Activated CD8-positive, alpha-beta memory T cell treated with anti-CD3 and anti-CD28 coated beads, Interleukin-2, amount 10 ng/mL, durations not matched to agents 7 days and 5 days (primary cell): ENCODE results near the gene TCEA2. TPM values are rescaled to one million over a fixed set of nuclear protein-coding genes. Genes with fewer than 3 reads are reported as not detected.

Experiments
- ATAC-seq: fragments of 150-1000 bp; cut with Tn5 transposase; one replicate; pipeline ENCODE4 v1.10.0; 2021; ENCODE audit warnings: moderate library complexity
- CTCF ChIA-PET: fragments of 350-600 bp; sonication (Branson Sonifier 250); formaldehyde crosslinking; loops from one replicate; lab custom pipeline; 2021; ENCODE audit warnings: antibody characterized with exemption; lab: Charles Lee
- DNase-seq: peaks from one replicate; pipeline ENCODE4 v3.0.0-alpha.2; 2020
- H3K27ac Mint-ChIP-seq: one replicate; pipeline ENCODE4 v1.8.0; 2021; ENCODE audit warnings: mild to moderate bottlenecking, mixed read lengths
- H3K27me3 Mint-ChIP-seq: one replicate; pipeline ENCODE4 v1.8.0; 2021; ENCODE audit warnings: mixed read lengths
- H3K36me3 Mint-ChIP-seq: one replicate; pipeline ENCODE4 v1.8.0; 2021; ENCODE audit warnings: mild to moderate bottlenecking, mixed read lengths
- H3K4me1 Mint-ChIP-seq: one replicate; pipeline ENCODE4 v1.8.0; 2021; ENCODE audit warnings: mixed read lengths
- H3K4me3 Mint-ChIP-seq: one replicate; pipeline ENCODE4 v1.8.0; 2021; ENCODE audit warnings: mild to moderate bottlenecking, moderate library complexity, mixed read lengths
- H3K9me3 Mint-ChIP-seq: one replicate; pipeline ENCODE4 v1.8.0; 2022; ENCODE audit warnings: low read depth, mixed read lengths
- total RNA-seq, 2 experiments: library from RNA; stranded (reverse); gene quantifications; one replicate each; pipeline ENCODE4 v1.2.3, GENCODE V29; 2021

Gene TCEA2
- total RNA-seq, 2 experiments from 2014 or later, result 54.3 to 57.4 TPM

GRCh38 chr20:64093013-64093503, 30.1 kb downstream of the TCEA2 start:
- ATAC-seq (no peak), DNase-seq (no peak)
- Mint-ChIP-seq H3K27ac (no peak overlapping the region), H3K27me3 (no peaks in the 10 kb centered on the region), H3K36me3 (no peaks in the 10 kb centered on the region), H3K4me3 (no peak overlapping the region), H3K9me3 (peaks cover 4% of the 10 kb centered on the region), H3K4me1 (no peaks in the 10 kb centered on the region)
- CTCF ChIA-PET, result no interaction called here

GRCh38 chr20:64095455-64095854, 32.5 kb downstream of the TCEA2 start:
- Mint-ChIP-seq H3K27ac (no peak overlapping the region), H3K27me3 (no peaks in the 10 kb centered on the region), H3K9me3 (peaks cover 4% of the 10 kb centered on the region), H3K4me1 (peaks cover 4% of the 10 kb centered on the region), H3K36me3 (no peaks in the 10 kb centered on the region), H3K4me3 (no peak overlapping the region)
- DNase-seq (no peak), ATAC-seq (no peak)
- CTCF ChIA-PET, result interaction anchor here (1.6 kb wide), 1 partner anchor 12 kb away, joined by 5 read pairs; the partner anchor contains the start of gene LKAAEAR1

GRCh38 chr20:64095927-64096326, 32.9 kb downstream of the TCEA2 start:
- Mint-ChIP-seq H3K9me3 (peaks cover 4% of the 10 kb centered on the region), H3K4me3 (no peak overlapping the region), H3K27me3 (peaks cover 2% of the 10 kb centered on the region), H3K27ac (no peak overlapping the region), H3K4me1 (peaks cover 4% of the 10 kb centered on the region), H3K36me3 (no peaks in the 10 kb centered on the region)
- CTCF ChIA-PET, result interaction anchor here (1.6 kb wide), 1 partner anchor 12 kb away, joined by 5 read pairs; the partner anchor contains the start of gene LKAAEAR1
- ATAC-seq (no peak), DNase-seq (no peak)

- DNase-seq (no peak), ATAC-seq (no peak)
- H3K4me3 Mint-ChIP-seq, result no peak overlapping the region
- H3K36me3 Mint-ChIP-seq, result no peaks in the 10 kb centered on the region
- H3K9me3 Mint-ChIP-seq, result peaks cover 4% of the 10 kb centered on the region
- CTCF ChIA-PET, result interaction anchor here (1.6 kb wide), 1 partner anchor 13 kb away, joined by 5 read pairs; the partner anchor contains the start of gene LKAAEAR1
- H3K4me1 Mint-ChIP-seq, result peaks cover 6% of the 10 kb centered on the region
- H3K27me3 Mint-ChIP-seq, result peaks cover 8% of the 10 kb centered on the region
- H3K27ac Mint-ChIP-seq, result no peak overlapping the region
Measured at GRCh38 chr20:64096535-64096934, 33.5 kb downstream of the TCEA2 start.

GRCh38 chr20:64098471-64099013, 35.5 kb downstream of the TCEA2 start:
- Mint-ChIP-seq H3K36me3 (no peaks in the 10 kb centered on the region), H3K4me1 (peaks cover 9% of the 10 kb centered on the region), H3K27ac (no peak overlapping the region), H3K4me3 (no peak overlapping the region), H3K9me3 (peaks cover 4% of the 10 kb centered on the region), H3K27me3 (peaks cover 17% of the 10 kb centered on the region)
- CTCF ChIA-PET, result interaction anchor here (1.1 kb wide), 1 partner anchor 22 kb away, joined by 7 read pairs; no protein-coding TSS in a partner anchor
- no peak for ATAC-seq
- DNase-seq, result no peak

- Mint-ChIP-seq H3K27me3 (peaks cover 23% of the 10 kb centered on the region), H3K27ac (no peak overlapping the region), H3K4me3 (no peak overlapping the region), H3K36me3 (no peaks in the 10 kb centered on the region), H3K4me1 (peaks cover 9% of the 10 kb centered on the region), H3K9me3 (peaks cover 4% of the 10 kb centered on the region)
- DNase-seq, result no peak
- CTCF ChIA-PET, result interaction anchor here (1.1 kb wide), 1 partner anchor 21 kb away, joined by 7 read pairs; no protein-coding TSS in a partner anchor
- no peak for ATAC-seq
Measured at GRCh38 chr20:64099086-64099786, 36.2 kb downstream of the TCEA2 start.

GRCh38 chr20:64099880-64100565, 37.0 kb downstream of the TCEA2 start:
- H3K4me3 Mint-ChIP-seq, result no peak overlapping the region
- DNase-seq (no peak), ATAC-seq (no peak)
- CTCF ChIA-PET, result no interaction called here
- peaks cover 4% of the 10 kb centered on the region for H3K9me3 Mint-ChIP-seq
- no peak overlapping the region for H3K27ac Mint-ChIP-seq
- peaks cover 9% of the 10 kb centered on the region for H3K4me1 Mint-ChIP-seq
- no peaks in the 10 kb centered on the region for H3K36me3 Mint-ChIP-seq
- peaks cover 23% of the 10 kb centered on the region for H3K27me3 Mint-ChIP-seq

- H3K36me3 Mint-ChIP-seq, result no peaks in the 10 kb centered on the region
- no peak overlapping the region for H3K4me3 Mint-ChIP-seq
- CTCF ChIA-PET, result interaction anchor here (0.9 to 2.2 kb wide), 2 partner anchors 11 to 16 kb away, joined by 3 to 16 read pairs; partner anchors contain the start of gene LKAAEAR1
- peaks cover 4% of the 10 kb centered on the region for H3K9me3 Mint-ChIP-seq
- ATAC-seq (no peak), DNase-seq (no peak)
- H3K27ac Mint-ChIP-seq, result no peak overlapping the region
- H3K27me3 Mint-ChIP-seq, result peaks cover 23% of the 10 kb centered on the region
- H3K4me1 Mint-ChIP-seq, result peaks cover 9% of the 10 kb centered on the region
Measured at GRCh38 chr20:64100566-64100888, 37.5 kb downstream of the TCEA2 start.

- Mint-ChIP-seq H3K36me3 (no peaks in the 10 kb centered on the region), H3K4me1 (peaks cover 9% of the 10 kb centered on the region), H3K27ac (no peak overlapping the region), H3K9me3 (peaks cover 4% of the 10 kb centered on the region), H3K27me3 (peaks cover 23% of the 10 kb centered on the region), H3K4me3 (no peak overlapping the region)
- ATAC-seq (no peak), DNase-seq (no peak)
- CTCF ChIA-PET, result interaction anchor here (0.9 to 2.2 kb wide), 6 partner anchors 9 to 41 kb away, joined by 3 to 16 read pairs (median 3); partner anchors contain the start of gene LKAAEAR1
Measured at GRCh38 chr20:64100946-64101688, 38.1 kb downstream of the TCEA2 start.

- peaks cover 23% of the 10 kb centered on the region for H3K27me3 Mint-ChIP-seq
- H3K9me3 Mint-ChIP-seq, result no peaks in the 10 kb centered on the region
- H3K27ac Mint-ChIP-seq, result no peak overlapping the region
- CTCF ChIA-PET, result interaction anchor here (0.9 to 2.2 kb wide), 7 partner anchors 8 to 40 kb away, joined by 3 to 16 read pairs (median 4); partner anchors contain the start of gene LKAAEAR1
- DNase-seq (peak; percentile 67), ATAC-seq (peak; percentile 85)
- H3K4me1 Mint-ChIP-seq, result peaks cover 9% of the 10 kb centered on the region
- H3K4me3 Mint-ChIP-seq, result no peak overlapping the region
- no peaks in the 10 kb centered on the region for H3K36me3 Mint-ChIP-seq
Measured at GRCh38 chr20:64101731-64102621, 39.0 kb downstream of the TCEA2 start.

- Mint-ChIP-seq H3K4me1 (peaks cover 11% of the 10 kb centered on the region), H3K9me3 (no peaks in the 10 kb centered on the region), H3K36me3 (no peaks in the 10 kb centered on the region), H3K27ac (no peak overlapping the region), H3K27me3 (peaks cover 23% of the 10 kb centered on the region), H3K4me3 (no peak overlapping the region)
- CTCF ChIA-PET, result interaction anchor here (1.6 to 2.2 kb wide), 3 partner anchors 9 to 19 kb away, joined by 7 to 16 read pairs (median 9); partner anchors contain the start of gene LKAAEAR1
- DNase-seq, result no peak
- ATAC-seq, result no peak
Measured at GRCh38 chr20:64102647-64103354, 39.8 kb downstream of the TCEA2 start.
